A549 (cell line): Measurements from ENCODE around the gene SEC14L6. TPM values are rescaled to one million over a fixed set of nuclear protein-coding genes. Genes with fewer than 3 reads are reported as not detected.
"Not testable (repeated sequence)": the region's sequence is repeated elsewhere in the genome, so short reads cannot be mapped to it uniquely, and the experiment has no call there.

Experiments used
- ATAC-seq, 2 experiments: fragments of 200-7000 bp in 1 of 2; fragments of >200 bp in 1 of 2; cut with Nextera tagmentation in 1 of 2; cut with Tn5 transposase in 1 of 2; 3 replicates each; pipeline versions ENCODE4 v1.8.0 to v1.9.1; 2018 to 2020; ENCODE audit warnings: mild to moderate bottlenecking in 1 of 2, moderate library complexity in 1 of 2
- CTCF ChIA-PET: fragments of 300-600 bp; sonication (Branson Sonifier 250); formaldehyde crosslinking; extraction: SDS; loops from one replicate; lab custom pipeline; 2021; ENCODE audit warnings: antibody characterized with exemption, inconsistent platforms; lab: Yijun Ruan, JAX
- POLR2A ChIA-PET: fragments of 350-600 bp; formaldehyde crosslinking; extraction: SDS; loops from one replicate; lab custom pipeline; 2021; ENCODE audit warnings: antibody characterized with exemption, inconsistent platforms; lab: Yijun Ruan, JAX
- DNase-seq, 2 experiments: peaks; one replicate each; pipeline versions ENCODE4 v3.0.0 to v3.0.0-alpha.2; 2011 to 2016; ENCODE audit warnings: low read depth in 1 of 2, low spot score in 1 of 2
- FAIRE-seq: peaks from 2 replicates; lab custom pipeline; 2011; peaks lifted over from hg19 to GRCh38; lab: Jason Lieb, UNC
- H3K27ac ChIP-seq, 2 experiments: fragments of >200 bp; sonication (Bioruptor Twin); formaldehyde crosslinking; 3 replicates each; pipeline ENCODE4 v1.5.1; 2016 to 2017
- H3K4me1 ChIP-seq: fragments of >200 bp; sonication (Bioruptor Twin); formaldehyde crosslinking; 3 replicates; pipeline ENCODE4 v1.6.1; 2016
- H3K4me2 ChIP-seq: fragments of >200 bp; sonication (Bioruptor Twin); formaldehyde crosslinking; 3 replicates; pipeline ENCODE4 v1.6.1; 2016
- H3K4me3 ChIP-seq: fragments of >200 bp; sonication (Bioruptor Twin); formaldehyde crosslinking; 3 replicates; pipeline ENCODE4 v1.5.1; 2016
- H3K9me3 ChIP-seq: fragments of >200 bp; sonication (Bioruptor Twin); formaldehyde crosslinking; 3 replicates; pipeline ENCODE4 v1.6.1; 2016
- ATOH8 ChIP-seq: fragments of 250-450 bp; sonication (Bioruptor Pico); IDR thresholded peaks from 2 replicates; pipeline ENCODE4 v1.5.0; 2020; ENCODE audit warnings: low read depth, mild to moderate bottlenecking, moderate library complexity
- BCL3 ChIP-seq: fragments of >200 bp; sonication (Bioruptor Twin); formaldehyde crosslinking; IDR thresholded peaks from 3 replicates; pipeline ENCODE4 v1.6.1; 2016
- CEBPB ChIP-seq, 2 experiments: fragments of >200 bp in 1 of 2; sonication (Bioruptor Twin) in 1 of 2; formaldehyde crosslinking in 1 of 2; IDR thresholded peaks; 2 replicates each; pipeline ENCODE4 v1.6.1; 2012 to 2016
- CHD2 ChIP-seq: fragments of 150-350 bp; IDR thresholded peaks from 2 replicates; pipeline ENCODE4 v1.6.1; 2014; ENCODE audit warnings: low read length; ENCODE audit not compliant: partially characterized antibody
- FOSL2 ChIP-seq, 2 experiments: fragments of 450-650 bp in 1 of 2; fragments of >200 bp in 1 of 2; sonication (Bioruptor Twin) in 1 of 2; formaldehyde crosslinking; IDR thresholded peaks; 2 replicates each; pipeline versions ENCODE4 v1.5.0 to v1.6.1; 2016 to 2020; ENCODE audit warnings: mild to moderate bottlenecking in 1 of 2, moderate library complexity in 1 of 2
- HMGXB4 ChIP-seq: fragments of 250-450 bp; sonication (Bioruptor Pico); IDR thresholded peaks from 2 replicates; pipeline ENCODE4 v1.5.0; 2021; ENCODE audit warnings: mild to moderate bottlenecking, moderate library complexity, borderline replicate concordance
- KDM5A ChIP-seq: fragments of 200-600 bp; sonication (generic); IDR thresholded peaks from 2 replicates; pipeline ENCODE4 v1.6.1; 2016; ENCODE audit warnings: antibody characterized with exemption, mild to moderate bottlenecking
- NFE2L2 ChIP-seq: fragments of 150-350 bp; conservative IDR thresholded peaks from 2 replicates; pipeline ENCODE4 v1.6.1; 2014; ENCODE audit warnings: low read length
- POLR2AphosphoS2 ChIP-seq: conservative IDR thresholded peaks from 2 replicates; pipeline ENCODE4 v1.6.1; 2012; ENCODE audit warnings: low read length, improper control_type of control experiment, inconsistent platforms
- RCOR1 ChIP-seq: fragments of 150-350 bp; IDR thresholded peaks from 2 replicates; pipeline ENCODE4 v1.6.1; 2014; ENCODE audit warnings: antibody characterized with exemption, low read length, low read depth
- ZFP36 ChIP-seq: fragments of 450-650 bp; IDR thresholded peaks from 2 replicates; pipeline ENCODE4 v1.6.1; 2014; ENCODE audit warnings: borderline replicate concordance; ENCODE audit not compliant: partially characterized antibody
- ZNF302 ChIP-seq: fragments of 250-450 bp; sonication (Bioruptor Pico); IDR thresholded peaks from 2 replicates; pipeline ENCODE4 v1.9.0; 2021; ENCODE audit warnings: inconsistent platforms, mild to moderate bottlenecking, moderate library complexity
- WGBS: methylation state at CpG from one replicate; pipeline ENCODE4 v1.1.6; 2017; ENCODE audit errors: missing lambda C conversion rate; 5-methylcytosine and 5-hydroxymethylcytosine counted together
- polyA plus RNA-seq, 4 experiments: library from polyadenylated mRNA; depleted of rRNA in 3 of 4; stranded (reverse); fragments of >200 nt; fragmentation: RNase III in 1 of 4; extraction: RNeasy Plus Mini Kit Qiagen cat#74134 plus additional on column Dnase treatment in 1 of 4; gene quantifications; 2 replicates in 3 of 4; 3 replicates in 1 of 4; pipeline ENCODE4 v1.2.3, GENCODE V29; 2011 to 2017

Gene SEC14L6
- polyA plus RNA-seq, 2 of the 4 experiments (the other 2 are of a cell fraction), result not detected

GRCh38 chr22:30542811-30543188 lies 3.7 kb downstream of the SEC14L6 start:
- 20% methylated on average over 1 of the region's 12 CpGs for WGBS
- no peak overlapping the region for H3K4me2 ChIP-seq
- H3K27ac ChIP-seq, result no peak overlapping the region
- no peak for DNase-seq
- TF ChIP-seq ATOH8 (CRISPR knock-in tag) (no peak), POLR2AphosphoS2 (no peak), KDM5A (no peak), BCL3 (no peak), ZNF302 (CRISPR knock-in tag) (no peak)
- ChIA-PET POLR2A (no interaction called here), CTCF (no interaction called here)
- no peaks in the 10 kb centered on the region for H3K9me3 ChIP-seq
- H3K4me1 ChIP-seq, result no peaks in the 10 kb centered on the region
- ATAC-seq, result no peak
- no peak overlapping the region for H3K4me3 ChIP-seq
- no peak for FAIRE-seq

- ChIA-PET POLR2A (no interaction called here), CTCF (interaction anchor here (0.8 kb wide), 1 partner anchor 1031 kb away, joined by 3 read pairs; no protein-coding TSS in a partner anchor)
- no peak overlapping the region for H3K4me2 ChIP-seq
- WGBS, result 87% methylated on average over 26 of the region's 64 CpGs
- no peak overlapping the region for H3K27ac ChIP-seq
- no peak for DNase-seq
- no peaks in the 10 kb centered on the region for H3K9me3 ChIP-seq
- no peaks in the 10 kb centered on the region for H3K4me1 ChIP-seq
- ATAC-seq, result no peak
- no peak for FAIRE-seq
- TF ChIP-seq CHD2, result no peak
- TF ChIP-seq RCOR1, result no peak
- H3K4me3 ChIP-seq, result no peak overlapping the region
Observed at GRCh38 chr22:30541961-30542810, 4.4 kb downstream of the SEC14L6 start.

GRCh38 chr22:30541511-30541910 lies 5.0 kb downstream of the SEC14L6 start:
- ATAC-seq, H3K9me3 ChIP-seq, H3K27ac ChIP-seq, H3K4me2 ChIP-seq, POLR2A ChIA-PET, DNase-seq, FAIRE-seq, H3K4me1 ChIP-seq, H3K4me3 ChIP-seq: not testable (repeated sequence)
- CTCF ChIA-PET, result interaction anchor here (0.6 to 1.5 kb wide), 4 partner anchors 24 to 1030 kb away, joined by 3 read pairs; no protein-coding TSS in a partner anchor
- 88% methylated on average over 3 of the region's 3 CpGs for WGBS

GRCh38 chr22:30539368-30539767 lies 7.2 kb downstream of the SEC14L6 start:
- CTCF ChIA-PET, result no interaction called here
- POLR2A ChIA-PET, result no interaction called here
- Histone ChIP-seq H3K27ac (no peak overlapping the region), H3K9me3 (no peaks in the 10 kb centered on the region), H3K4me2 (no peak overlapping the region), H3K4me1 (no peaks in the 10 kb centered on the region), H3K4me3 (no peak overlapping the region)
- FAIRE-seq (no peak), DNase-seq (no peak), ATAC-seq (no peak)
- 100% methylated on average over 1 of the region's 1 CpG for WGBS
- no peak for TF ChIP-seq ATOH8 (CRISPR knock-in tag)
- TF ChIP-seq NFE2L2, result no peak
- TF ChIP-seq HMGXB4 (CRISPR knock-in tag), result no peak
- TF ChIP-seq CEBPB (IDR thresholded peaks at IDR 0.05), result no peak
- TF ChIP-seq ZFP36, result peak; percentile 12
- no peak for TF ChIP-seq FOSL2 (IDR thresholded peaks at IDR 0.05)
- TF ChIP-seq FOSL2 (CRISPR knock-in tag; IDR thresholded peaks at IDR 0.05), result no peak
